Activated naive CD4-positive, alpha-beta T cell (primary cell): ENCODE measurements around the gene AFG1L.
A peak's percentile ranks its signal among the peaks of the same experiment; 100 is the strongest.
"Not testable (repeated sequence)": the region's sequence is repeated elsewhere in the genome, so short reads cannot be mapped to it uniquely, and the experiment has no call there.

Experiments
- DNase-seq, 4 experiments: peaks; one replicate each; lab custom pipeline; 2025; lab: John Stamatoyannopoulos, UW

Gene AFG1L

DNA sequence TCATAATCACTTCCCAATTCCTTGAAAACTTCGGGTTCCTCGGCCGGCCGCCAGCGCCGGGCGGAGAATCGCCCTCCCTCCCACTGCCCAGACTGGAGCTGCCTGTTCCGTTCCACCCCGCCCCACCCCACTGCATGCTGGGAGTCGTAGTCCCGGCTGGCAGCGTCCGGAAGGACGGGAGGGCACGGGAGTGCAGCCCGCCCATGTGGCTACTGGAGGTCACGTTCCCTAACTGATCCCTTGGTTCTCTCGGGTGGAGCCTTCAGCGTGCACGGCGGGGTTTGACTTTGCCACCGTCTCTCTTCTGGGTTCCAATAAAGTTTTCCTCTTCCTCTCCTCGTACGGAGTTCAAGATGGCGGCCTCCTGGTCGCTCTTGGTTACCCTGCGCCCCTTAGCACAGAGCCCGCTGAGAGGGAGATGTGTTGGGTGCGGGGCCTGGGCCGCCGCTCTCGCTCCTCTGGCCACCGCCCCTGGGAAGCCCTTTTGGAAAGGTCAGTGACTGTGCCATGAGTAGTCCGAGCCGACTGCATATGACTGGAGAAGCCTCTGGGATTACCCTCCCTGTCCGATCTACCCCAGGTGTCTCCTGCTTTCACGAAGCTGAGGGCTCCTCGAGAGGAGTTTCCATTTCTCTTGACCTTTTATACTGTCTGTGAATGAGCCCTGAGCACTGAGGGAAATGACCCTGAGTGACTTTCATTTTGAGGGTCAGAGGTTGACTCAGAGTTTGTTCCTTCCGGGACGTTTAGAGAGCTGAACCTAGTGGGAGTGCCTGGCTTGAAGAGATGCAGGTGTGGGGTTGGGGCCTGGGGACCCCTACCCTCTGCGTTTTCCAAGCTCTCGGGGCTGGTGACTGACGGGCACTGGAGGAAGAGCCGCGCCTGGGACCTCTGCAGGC lies at the start of gene AFG1L:
TSS of gene AFG1L (plus strand) at position 328 of the 899 bp plus-strand sequence. CDS start at position 354, 26 bp downstream.
- DNase-seq = peak; percentile 47 to 84 (median 69)

DNA sequence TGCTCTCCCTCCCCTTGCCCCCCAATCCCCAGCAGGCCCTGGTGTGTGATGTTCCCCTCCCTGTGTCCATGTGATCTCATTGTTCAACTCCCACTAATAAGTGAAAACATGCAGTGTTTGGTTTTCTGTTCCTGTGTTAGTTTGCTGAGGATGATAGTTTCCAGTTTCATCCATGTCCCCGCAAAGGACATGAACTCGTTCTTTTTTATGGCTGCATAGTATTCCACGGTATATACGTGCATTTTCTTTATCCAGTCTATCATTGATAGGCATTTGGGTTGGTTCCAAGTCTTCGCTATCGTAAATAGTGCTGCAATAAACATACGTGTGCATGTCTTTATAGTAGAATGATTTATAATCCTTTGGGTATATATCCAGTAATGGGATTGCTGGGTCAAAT lies 49.8 kb upstream of the AFG1L start:
- not testable (repeated sequence) for DNase-seq

DNA sequence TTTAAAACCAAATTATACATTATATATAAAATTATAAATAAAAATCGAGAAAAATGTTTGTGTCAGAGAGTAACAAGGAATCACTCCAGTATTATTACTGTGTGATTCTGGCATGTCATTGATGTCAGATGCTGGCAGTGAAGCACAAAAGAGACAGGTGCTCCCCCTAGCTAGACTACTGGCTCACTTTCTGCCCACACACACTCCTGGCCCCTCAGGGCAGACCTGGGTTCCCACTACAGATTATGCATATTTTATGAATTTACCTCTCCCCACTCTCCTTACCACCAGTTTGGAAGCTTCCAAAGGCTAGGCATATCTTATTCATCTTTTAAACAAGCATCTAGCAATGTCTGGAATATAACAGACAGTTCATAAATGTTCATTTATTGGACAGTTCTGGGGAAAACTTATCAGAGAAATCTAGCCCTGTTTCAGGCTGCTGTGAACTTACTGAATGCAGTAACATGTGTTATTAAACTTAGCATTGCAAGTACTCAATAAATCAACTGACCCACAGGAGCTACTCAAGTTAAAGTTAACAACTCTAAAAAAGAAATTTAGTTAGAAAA lies 46.8 kb upstream of the AFG1L start:
- DNase-seq = no peak

DNA sequence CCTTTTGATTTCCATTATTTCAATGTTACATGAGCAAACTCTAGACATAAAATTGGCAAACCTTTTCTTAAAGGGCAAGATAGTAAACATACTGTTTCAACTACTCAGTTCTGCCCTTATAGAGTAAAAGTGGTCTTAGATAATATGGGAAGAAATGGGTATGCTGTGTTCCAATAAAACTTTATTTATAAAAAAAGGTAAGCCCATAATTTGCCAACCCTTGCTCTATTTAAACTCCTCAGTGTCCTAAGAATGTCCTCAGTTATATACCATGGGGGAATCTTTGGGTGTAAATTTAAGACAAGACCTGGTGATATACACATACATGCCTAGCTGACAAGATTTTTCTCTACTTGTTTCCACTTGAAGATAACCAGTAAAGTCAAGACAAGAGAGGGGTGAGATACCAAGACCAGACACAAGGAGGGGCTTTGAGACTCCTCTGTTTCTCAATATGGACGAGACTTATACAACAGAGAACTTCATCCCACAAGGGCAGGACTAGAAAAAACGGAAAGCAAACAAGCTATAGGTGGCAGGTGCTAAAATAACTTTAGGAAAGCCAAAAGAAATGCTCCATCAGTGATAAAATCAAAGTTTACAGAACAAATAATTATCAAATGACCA lies 44.5 kb upstream of the AFG1L start:
- no peak for DNase-seq

DNA sequence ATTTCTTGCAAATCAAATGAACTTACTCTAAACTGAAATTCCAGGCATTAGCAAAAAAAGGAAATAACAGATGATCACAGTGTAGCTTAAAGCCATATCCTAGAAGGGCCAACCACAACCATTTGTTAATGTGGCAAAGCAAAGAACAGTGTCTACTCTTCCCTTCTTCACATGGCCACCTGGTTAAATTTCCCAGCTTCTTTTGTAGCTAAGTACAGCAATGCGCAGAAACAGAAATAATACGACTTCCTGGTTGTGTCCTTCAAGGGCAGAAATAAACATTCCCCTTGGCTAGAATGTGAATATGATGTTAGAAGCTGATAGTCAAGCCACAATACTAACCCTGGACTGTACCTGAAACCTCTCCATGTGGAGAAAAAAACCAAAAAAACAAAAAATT lies 43.6 kb upstream of the AFG1L start:
- DNase-seq = no peak

DNA sequence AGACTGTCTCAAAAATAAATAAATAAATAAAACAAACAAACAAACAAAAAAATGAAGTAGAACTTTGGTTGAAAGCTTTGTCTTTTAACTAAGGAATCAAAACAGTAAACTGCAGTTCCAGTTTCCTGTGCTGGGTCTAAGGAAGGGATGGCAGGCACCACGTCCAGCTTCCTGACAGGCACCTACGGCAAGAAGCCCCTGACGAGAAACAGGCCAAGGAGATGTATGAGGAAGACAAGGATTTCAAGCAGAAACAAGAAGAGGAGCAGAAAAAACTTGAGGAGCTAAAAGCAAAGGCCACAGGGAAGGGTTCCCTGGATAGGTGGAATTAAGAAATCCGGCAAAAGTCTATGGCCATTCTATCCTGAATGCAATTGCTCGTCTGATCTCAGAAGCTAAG lies 42.8 kb upstream of the AFG1L start:
- DNase-seq = no peak

DNA sequence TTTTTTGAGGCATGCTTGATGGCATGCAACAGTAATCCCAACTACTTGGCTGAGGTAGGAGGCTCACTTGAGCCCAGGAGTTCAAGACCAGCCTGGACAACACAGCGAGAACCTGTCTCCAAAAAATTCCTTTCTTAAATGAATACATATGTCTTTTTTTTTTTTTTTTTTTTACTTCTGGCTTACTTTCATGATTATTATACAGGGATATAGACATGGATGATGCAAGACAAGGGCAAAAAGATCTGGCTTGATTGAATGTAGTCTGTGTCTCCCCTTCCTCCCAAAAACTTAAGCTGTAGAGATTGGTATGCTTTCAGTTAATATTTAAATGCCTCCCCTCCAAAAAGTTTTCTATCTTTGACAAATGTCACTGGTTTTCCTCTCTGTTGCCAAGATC lies 41.6 kb upstream of the AFG1L start:
- DNase-seq = no peak

DNA sequence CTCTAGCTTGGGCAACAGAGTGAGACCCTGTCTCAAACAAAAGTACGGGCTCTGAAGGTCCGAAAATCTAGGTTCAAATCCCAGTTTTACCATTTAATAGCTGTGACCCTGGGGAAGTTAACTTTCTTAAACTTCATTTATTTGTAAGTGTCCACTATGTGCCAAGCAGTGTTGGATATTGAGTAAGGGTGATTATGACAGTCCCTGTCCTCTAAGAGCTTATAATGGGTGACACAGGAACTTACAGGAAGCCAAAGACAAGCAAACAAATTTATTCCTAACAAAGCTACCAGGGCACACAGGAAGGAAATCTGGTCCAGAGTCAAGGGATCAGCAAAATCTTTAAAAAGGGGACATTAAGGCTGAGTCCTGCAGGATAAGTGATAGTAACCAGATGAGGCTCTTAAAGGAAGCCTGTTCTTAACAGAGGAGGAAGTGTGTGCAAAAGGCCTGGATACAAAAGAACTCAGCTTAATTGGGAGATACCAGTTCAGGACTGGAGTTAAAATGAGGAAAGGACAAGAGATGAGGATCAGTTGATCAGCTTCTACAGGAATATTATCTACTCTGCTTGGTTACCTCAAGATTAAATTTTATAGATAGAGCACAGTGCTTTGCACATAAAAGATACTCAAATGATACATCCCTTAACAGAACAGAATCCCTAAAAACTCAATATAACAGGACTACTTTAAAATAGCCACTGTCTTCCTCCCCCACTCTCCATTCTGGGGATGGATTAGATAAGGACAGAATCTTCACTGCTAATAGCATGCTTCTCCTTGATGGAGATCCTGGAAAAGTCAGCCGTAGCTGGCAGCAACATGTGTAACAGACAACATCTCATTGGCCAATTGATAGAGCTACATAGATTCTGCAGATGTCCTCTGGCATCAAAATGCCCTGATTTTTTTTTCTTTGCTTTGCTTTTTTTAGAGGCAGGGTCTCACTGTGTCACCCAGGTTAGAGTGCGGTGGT lies 40.1 kb upstream of the AFG1L start:
- no peak for DNase-seq

DNA sequence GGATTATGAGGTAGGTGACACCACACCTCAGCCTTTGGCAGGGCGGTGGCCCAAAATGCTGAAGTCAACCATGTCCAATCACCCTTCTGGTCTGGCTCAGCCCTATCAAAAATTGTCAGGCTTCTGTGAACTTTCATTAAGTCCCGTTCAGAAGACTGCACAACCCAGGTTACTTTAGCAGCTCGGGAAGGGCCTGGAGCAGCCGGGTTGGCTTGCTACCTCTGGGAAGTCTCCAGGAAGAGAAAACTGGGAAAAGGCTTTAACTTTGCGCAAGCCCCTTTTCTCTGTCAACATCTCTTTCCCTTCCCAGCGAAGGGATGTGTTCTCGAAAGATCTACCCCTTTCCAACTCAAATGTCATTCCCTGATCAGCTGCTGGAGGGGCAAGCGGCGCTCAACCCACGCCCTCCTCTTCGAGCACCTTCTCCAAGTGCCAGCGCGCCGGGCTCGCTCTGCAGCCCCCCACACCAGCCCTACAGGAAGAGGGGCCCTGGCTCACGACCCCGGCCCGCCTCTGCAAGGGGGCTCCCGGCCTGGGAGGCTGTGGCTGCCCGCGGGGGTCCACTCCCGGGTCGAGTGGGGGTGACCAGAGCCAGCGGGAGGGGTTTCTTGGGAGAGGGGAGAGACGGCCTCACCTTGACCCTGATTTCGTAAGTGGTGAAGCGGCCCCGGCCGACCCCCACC lies 34.6 kb upstream of the AFG1L start:
- DNase-seq = peak in 1 of 4 experiments; percentile 30

DNA sequence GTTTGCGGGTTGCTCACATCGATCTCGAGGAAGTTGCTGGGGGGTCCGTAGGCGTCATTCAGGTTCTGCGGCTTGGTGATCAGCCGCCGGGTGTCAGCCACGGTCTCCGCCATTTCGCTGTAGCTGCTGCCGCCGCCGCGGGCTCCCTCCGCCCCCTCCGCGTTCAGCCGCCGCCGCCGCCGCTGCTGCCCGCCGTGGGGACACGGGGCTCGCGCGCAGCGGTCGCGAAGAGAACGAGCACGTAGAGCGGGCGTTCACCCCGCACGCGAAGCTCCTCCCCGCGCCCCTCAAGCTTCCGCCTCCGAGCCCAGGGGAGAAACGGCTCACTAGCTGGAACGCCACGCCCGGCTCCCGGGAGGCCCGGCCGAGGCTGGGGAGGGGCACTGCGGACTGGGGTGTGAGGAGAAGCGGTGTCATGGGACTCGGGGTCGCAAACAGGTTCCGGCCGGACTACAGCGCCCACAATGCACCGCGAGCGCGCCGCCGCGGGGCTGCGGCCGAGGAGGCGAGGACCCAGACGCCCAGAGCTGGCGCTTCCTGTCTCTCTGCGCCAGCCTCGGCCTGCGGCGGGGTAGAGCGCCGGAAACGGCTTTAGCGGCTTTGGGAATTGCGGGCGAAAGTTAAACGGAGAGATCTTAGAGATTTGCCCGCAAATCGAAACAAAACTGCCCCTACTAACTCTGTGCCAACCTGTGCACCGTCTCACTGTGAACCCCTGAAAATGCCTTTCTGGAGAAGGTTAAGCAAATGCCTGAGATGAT lies 33.9 kb upstream of the AFG1L start, which contains the start of gene SNX3:
TSS of gene SNX3 (minus strand) at position 232 of the 761 bp plus-strand sequence. CDS start at position 113, 119 bp downstream.
- DNase-seq = peak; percentile 65 to 87 (median 81)

DNA sequence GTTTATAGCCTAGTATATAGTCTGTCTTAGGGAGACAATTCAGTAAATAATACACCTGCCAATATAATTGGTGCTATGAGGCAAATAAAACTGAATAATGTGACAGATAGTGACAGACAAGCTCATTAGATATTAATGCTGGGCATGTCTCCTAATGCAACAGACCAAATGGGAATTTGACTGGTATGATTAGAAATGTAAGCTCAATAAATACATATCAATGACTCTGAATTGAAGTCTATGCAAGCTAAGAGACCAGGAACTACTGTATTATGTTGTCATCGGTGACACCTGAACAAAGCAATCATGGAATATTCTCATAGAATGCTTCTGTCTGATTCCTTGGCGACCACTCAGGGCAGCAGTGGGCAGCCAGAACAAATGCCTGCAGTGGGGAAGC lies 31.5 kb upstream of the AFG1L start:
- no peak for DNase-seq

DNA sequence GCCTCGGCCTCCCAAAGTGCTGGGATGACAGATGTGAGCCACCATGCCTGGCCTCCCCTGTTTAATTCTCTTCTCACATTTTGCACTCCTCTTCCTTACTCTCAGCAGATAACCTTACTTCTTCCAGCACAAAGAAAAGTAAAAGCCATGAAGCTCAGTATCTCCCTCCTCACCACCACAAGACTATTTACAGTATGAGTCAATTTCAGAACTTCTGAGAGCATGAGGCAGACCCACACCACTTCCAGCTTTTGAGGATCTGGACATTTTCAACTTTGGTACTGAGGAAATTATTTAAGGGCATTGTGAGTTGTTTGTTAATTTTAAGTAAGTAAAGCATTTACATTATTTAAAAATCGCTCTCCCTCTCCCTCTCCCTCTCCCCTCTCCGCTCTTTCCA lies 26.0 kb upstream of the AFG1L start:
- DNase-seq = no peak

DNA sequence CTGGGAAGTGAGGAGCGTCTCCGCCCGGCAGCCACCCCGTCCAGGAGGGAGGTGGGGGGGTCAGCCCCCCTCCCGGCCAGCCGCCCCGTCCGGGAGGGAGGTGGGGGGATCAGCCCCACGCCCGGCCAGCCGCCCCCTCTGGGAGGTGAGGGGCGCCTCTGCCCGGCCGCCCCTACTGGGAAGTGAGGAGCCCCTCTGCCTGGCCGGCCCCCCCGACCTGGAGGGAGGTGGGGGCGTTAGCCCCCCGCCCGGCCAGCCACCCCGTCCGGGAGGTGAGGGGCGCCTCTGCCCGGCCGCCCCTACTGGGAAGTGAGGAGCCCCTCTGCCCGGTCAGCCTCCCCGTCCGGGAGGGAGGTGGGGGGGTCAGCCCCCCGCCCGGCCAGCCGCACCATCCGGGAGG lies 24.9 kb upstream of the AFG1L start:
- DNase-seq = not testable (repeated sequence)

DNA sequence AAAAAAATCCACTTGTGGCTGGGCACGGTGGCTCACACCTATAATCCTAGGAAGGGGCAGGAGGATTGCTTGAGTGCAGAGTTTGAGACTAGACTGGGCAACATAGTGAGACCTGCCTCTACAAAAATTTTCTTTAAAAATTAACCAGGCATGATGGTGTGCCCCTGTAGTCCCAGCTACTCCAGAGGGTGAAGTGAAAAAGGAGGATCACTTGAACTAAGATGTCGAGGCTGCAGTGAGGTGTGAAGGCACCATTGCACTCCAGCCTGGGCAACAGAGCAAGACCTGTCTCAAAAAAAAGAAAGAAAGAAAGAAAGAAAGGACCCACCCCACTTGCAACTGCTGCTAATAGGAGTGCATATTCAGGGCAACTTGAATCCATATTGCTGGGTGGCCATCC lies 20.3 kb upstream of the AFG1L start:
- DNase-seq = no peak

DNA sequence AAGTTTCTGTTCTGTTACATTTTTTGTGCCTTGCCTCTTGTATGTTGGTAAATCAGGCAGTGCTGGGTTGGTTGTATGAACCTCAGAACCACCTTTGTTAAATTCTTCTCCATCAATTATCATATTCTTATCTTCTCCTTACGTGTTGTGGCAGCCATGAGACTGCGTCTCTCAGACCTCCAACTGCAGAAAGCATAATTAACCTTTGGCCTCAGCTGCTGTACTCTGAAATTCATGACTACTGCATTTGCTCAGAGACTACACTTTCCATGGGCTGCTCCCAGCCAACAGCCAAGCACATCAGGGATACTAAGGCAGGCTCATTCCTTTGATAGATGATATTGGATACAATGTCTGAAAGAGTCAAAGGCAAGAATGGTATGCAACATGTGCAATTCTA lies 18.9 kb upstream of the AFG1L start:
- DNase-seq = no peak

DNA sequence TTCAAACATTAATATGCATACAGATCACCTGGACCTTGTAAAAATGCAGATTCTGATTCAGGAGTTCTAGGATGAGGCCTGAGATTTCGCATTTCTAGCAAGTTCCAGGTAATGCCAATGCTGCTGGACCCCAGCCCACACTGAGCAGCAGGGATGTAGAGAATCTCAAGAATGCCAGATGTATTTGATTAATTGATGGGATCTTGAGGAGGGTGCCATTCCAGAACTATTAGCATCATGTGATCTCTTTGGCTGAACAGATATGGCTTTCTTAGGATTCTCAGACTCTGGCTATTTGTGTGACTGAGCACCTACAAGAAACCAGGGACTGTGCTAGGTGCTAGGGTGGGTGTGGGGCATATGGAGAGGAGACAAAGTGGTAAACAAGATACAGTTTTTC lies 17.6 kb upstream of the AFG1L start:
- no peak for DNase-seq

DNA sequence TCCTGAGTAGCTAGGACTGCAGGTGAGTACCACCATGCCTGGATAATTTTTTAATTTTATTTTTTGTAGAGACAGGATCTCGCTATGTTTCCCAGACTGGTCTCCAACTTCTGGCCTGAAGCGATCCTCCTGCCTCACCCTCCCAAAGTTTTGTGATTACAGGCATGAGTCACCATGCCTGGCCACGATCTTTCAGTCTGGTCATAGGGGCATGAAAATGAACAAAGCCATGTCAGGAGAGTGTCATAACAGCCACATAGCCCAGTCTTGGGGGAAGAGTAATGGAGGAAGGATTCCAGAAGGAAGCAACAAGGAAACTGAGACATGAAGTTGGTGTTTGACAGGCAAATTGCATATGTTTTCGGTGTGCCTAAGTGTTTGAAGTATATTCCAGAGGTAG lies 17.0 kb upstream of the AFG1L start:
- no peak for DNase-seq

DNA sequence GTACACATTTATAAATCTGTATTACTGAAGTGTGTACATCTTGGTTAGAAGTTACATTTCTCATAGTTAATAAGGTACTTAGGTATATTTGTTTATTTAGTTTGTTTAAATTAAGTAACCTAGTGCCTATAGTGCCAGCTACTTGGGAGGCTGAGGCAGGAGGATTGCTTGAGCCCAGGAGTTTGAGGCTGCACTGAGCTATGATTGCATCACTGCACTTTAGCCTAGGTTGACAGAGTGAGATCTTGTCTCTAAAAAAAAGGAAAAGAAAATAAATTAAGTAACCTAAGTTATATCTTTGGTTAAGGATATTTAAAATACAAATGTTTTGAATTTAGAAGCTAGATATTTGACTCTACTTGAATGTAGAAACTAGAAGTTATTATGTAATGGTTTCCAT lies 9.5 kb upstream of the AFG1L start:
- no peak for DNase-seq

DNA sequence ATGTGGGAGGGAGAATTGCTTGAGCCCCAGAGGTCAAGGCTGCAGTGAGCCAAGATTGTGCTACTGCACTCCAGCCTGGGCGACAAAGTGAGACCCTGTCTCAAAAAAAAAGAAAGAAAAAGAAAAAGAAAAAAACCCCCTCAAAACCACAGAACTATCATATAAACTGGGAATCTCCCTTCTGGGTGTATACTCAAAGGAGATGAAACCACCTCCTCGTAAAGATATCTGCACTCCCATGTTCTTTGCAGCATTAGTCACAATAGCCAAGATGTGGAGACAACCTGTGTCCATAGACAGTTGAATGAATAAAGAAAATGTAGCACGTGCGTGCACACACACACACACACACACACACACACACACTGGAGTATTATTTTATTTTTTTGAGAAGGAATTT lies 8.5 kb upstream of the AFG1L start:
- DNase-seq = no peak

DNA sequence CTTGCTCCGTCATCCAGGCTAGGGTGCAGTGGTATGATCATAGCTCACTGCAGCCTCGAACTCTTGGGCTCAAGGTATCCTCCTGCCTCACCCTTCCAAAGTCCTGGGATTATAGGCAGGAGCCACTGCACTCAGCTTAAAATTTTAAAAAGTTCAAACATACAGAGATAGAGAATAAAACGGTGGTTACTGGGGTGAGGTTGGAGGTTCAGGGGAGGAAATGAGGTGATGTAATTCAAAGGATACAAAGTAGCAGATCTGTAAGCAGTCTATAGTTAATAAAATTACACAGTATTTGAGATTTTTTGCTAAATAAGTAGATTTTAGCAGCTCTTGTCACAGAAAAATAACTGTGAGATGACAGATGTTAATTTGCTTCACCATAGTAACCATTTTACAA lies 7.5 kb upstream of the AFG1L start:
- DNase-seq = no peak
